GM12891 (cell line): Measurements from ENCODE around the gene PRF1.

ENCODE experiments used
- POLR2A ChIP-seq: IDR thresholded peaks from 2 replicates; pipeline ENCODE4 v1.6.1; 2011; ENCODE audit warnings: low read depth, low read length, control low read depth
- POLR2AphosphoS5 ChIP-seq: IDR thresholded peaks from 2 replicates; pipeline ENCODE4 v1.6.1; 2011; ENCODE audit warnings: low read depth, low read length, control low read depth
- TAF1 ChIP-seq: IDR thresholded peaks from 2 replicates; pipeline ENCODE4 v1.6.1; 2011; ENCODE audit warnings: low read depth, low read length, control low read depth

DNA sequence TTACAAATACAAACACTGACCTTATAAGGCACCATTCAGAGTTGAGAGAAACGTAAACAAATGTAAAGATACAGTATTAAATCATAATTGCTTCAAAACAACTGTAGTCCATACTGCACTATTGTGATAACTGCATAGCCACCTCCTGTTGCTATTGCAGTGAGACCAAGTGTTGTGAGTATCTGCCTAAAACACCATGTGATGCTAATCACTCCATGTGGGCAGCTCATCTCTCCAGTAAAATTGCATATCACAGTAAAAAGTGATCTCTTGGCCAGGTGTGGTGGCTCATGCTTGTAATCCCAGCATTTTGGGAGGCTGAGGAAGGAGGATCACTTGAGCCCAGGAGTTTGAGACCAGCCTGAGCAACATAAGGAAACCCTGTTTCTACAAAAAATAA, 26.8 kb upstream of the PRF1 start:
- no peak for TF ChIP-seq POLR2A
- no peak for TF ChIP-seq TAF1
- no peak for TF ChIP-seq POLR2AphosphoS5
